ENCODE results near the gene IVNS1ABP. TPM values are rescaled to one million over a fixed set of nuclear protein-coding genes. Genes with fewer than 3 reads are reported as not detected.

IVNS1ABP gene
- total and polyA plus RNA-seq, 10 of the 15 experiments (the other 5 are each of a cell fraction or from before 2014, with no cell fraction given) = 19.2 to 154 (median 43.9) TPM

- in situ Hi-C loops (cut with MboI) = loop anchor here (25.0 kb wide), 1 partner anchor 1062 kb away; no protein-coding TSS in a partner anchor
- FAIRE-seq (no peak), ATAC-seq (no peak), DNase-seq (ENCODE audit: low read depth, low spot score) (no peak)
- H3K9me3 ChIP-seq (replicated peaks; ENCODE audit: control insufficient read depth, insufficient read depth, low read length) = no peaks in the 10 kb centered on the region
- H3K27ac ChIP-seq (ENCODE audit: control insufficient read depth, insufficient read depth) = no peak overlapping the region
- no peaks in the 10 kb centered on the region for H4K20me1 ChIP-seq (ENCODE audit: control insufficient read depth, insufficient read depth)
- BruUV-seq (replicated peaks) = no TSS peak
- no peak overlapping the region for H3K9ac ChIP-seq (ENCODE audit: control insufficient read depth, insufficient read depth, low read length)
- H3K27me3 ChIP-seq (replicated peaks in 1 of 2; ENCODE audit: control insufficient read depth in 2 of 2, insufficient read depth in 2 of 2, low read length in 1 of 2) = no peaks in the 10 kb centered on the region
- H3K36me3 ChIP-seq (ENCODE audit: control insufficient read depth in 2 of 2, insufficient read depth in 2 of 2, low read length in 1 of 2) = peaks cover 8 to 46% of the 10 kb centered on the region in 2 experiments
- H2AFZ ChIP-seq (ENCODE audit: control insufficient read depth, low read depth, low read length) = no peak overlapping the region
- intact Hi-C loops (cut with micrococcal nuclease; ENCODE audit: unreplicated experiment) = no loop called here
- H3K4me3 ChIP-seq = no peak overlapping the region
- H3K4me1 ChIP-seq (ENCODE audit: control insufficient read depth, insufficient read depth, low read length) = no peaks in the 10 kb centered on the region
- no peak overlapping the region for H3K4me2 ChIP-seq (ENCODE audit: control insufficient read depth, insufficient read depth)
- 97% methylated on average over 6 of the region's 6 CpGs for WGBS (ENCODE audit: insufficient coverage, insufficient replicate concordance, low lambda C conversion rate, missing lambda C conversion rate)
- ChIA-PET RAD21 (ENCODE audit: unreplicated experiment) (no interaction called here), SMC1A (ENCODE audit: uncharacterized antibody, unreplicated experiment) (interaction anchor here (0.5 to 1.6 kb wide), 5 partner anchors 8 to 381 kb away, joined by 3 to 5 read pairs (median 3); no protein-coding TSS in a partner anchor), CTCF (interaction anchor here (0.6 to 1.1 kb wide), 3 partner anchors 10 to 313 kb away, joined by 3 to 5 read pairs (median 3); no protein-coding TSS in a partner anchor), POLR2A (no interaction called here)
- H3K79me2 ChIP-seq (ENCODE audit: control insufficient read depth, insufficient read depth, low read length) = no peaks in the 10 kb centered on the region
- TF ChIP-seq STAT1 (conservative IDR thresholded peaks at IDR 0.05) = no peak
- TF ChIP-seq ATF3 (IDR thresholded peaks at IDR 0.05; ENCODE audit: borderline replicate concordance, extremely low read depth, low read depth, low read length) = no peak
- no peak for TF ChIP-seq FOS (IDR thresholded peaks at IDR 0.05; ENCODE audit: borderline replicate concordance, extremely low read depth, insufficient read length)
- TF ChIP-seq DPF2 (IDR thresholded peaks at IDR 0.05) = no peak
- TF ChIP-seq CEBPB (IDR thresholded peaks at IDR 0.05; ENCODE audit: borderline replicate concordance in 1 of 2, low read depth in 2 of 2, low read length in 2 of 2) = no peak
- TF ChIP-seq CHD1 (IDR thresholded peaks at IDR 0.05; ENCODE audit: low read depth, low read length) = no peak
- no peak for TF ChIP-seq REST (IDR thresholded peaks at IDR 0.05; ENCODE audit: low read depth, low read length)
- no peak for TF ChIP-seq TBL1XR1 (IDR thresholded peaks at IDR 0.05; ENCODE audit: low read depth, low read length)
- no peak for TF ChIP-seq GABPA (IDR thresholded peaks at IDR 0.05; ENCODE audit: low read depth)
- no peak for TF ChIP-seq IKZF1 (conservative IDR thresholded peaks at IDR 0.05)
- TF ChIP-seq SIX5 (IDR thresholded peaks at IDR 0.05; ENCODE audit: low read depth, low read length, severe bottlenecking) = no peak
- TF ChIP-seq CUX1 (IDR thresholded peaks at IDR 0.05; ENCODE audit: insufficient replicate concordance, low read depth, low read length) = no peak
- TF ChIP-seq IRF4 (IDR thresholded peaks at IDR 0.05; ENCODE audit: low read depth, low read length) = no peak
- no peak for TF ChIP-seq CHD2 (IDR thresholded peaks at IDR 0.05; ENCODE audit: borderline replicate concordance, low read depth, low read length)
- TF ChIP-seq RB1 (IDR thresholded peaks at IDR 0.05; ENCODE audit: borderline replicate concordance) = no peak
- no peak for TF ChIP-seq POLR2A (IDR thresholded peaks at IDR 0.05; ENCODE audit: low read depth, low read length)
- no peak for TF ChIP-seq EGR1 (IDR thresholded peaks at IDR 0.05; ENCODE audit: borderline replicate concordance in 1 of 2, low read depth in 2 of 2, low read length in 2 of 2)
These were observed 16.9 kb downstream of the IVNS1ABP start for GRCh38 chr1:185300152-185300551.

All from GM12878 (cell line).